ENCODE data around the gene CACNB4.

The CACNB4 gene

GRCh38 chr2:151845481-151845880 lies 253.4 kb downstream of the CACNB4 start:
- no peak overlapping the region for H4K91ac ChIP-seq (ENCODE audit: low read depth, low read length)
- no peaks in the 10 kb centered on the region for H3K9me3 ChIP-seq (ENCODE audit: insufficient read depth, low read depth, low read length)
- no peak overlapping the region for H2AK5ac ChIP-seq (ENCODE audit: low read length)
- no peak overlapping the region for H3K23ac ChIP-seq (ENCODE audit: low read length)
- H3K18ac ChIP-seq (ENCODE audit: low read length), result no peak overlapping the region
- H3K27me3 ChIP-seq (ENCODE audit: insufficient read depth, low read length), result no peaks in the 10 kb centered on the region
- no peak overlapping the region for H3K4ac ChIP-seq (ENCODE audit: low read depth, low read length)
- no peak overlapping the region for H3K14ac ChIP-seq (ENCODE audit: low read length)
- no peak overlapping the region for H3K4me2 ChIP-seq (ENCODE audit: low read length)
- no peak overlapping the region for H3K4me3 ChIP-seq (ENCODE audit: low read depth, low read length)
- DNase-seq, result no peak
- H4K8ac ChIP-seq (ENCODE audit: low read depth, low read length), result no peak overlapping the region
- H3K9ac ChIP-seq (ENCODE audit: low read length), result no peak overlapping the region
- peak overlapping the region; percentile 61 for H2BK12ac ChIP-seq (ENCODE audit: low read length)
- H2AFZ ChIP-seq (ENCODE audit: insufficient read depth, low read length, poor library complexity), result no peak overlapping the region
- WGBS (ENCODE audit: extremely low coverage, insufficient coverage, insufficient read length), result no CpG with 5 or more reads among the region's 4 CpGs
- H4K12ac ChIP-seq (ENCODE audit: low read depth, low read length), result no peak overlapping the region
- no peaks in the 10 kb centered on the region for H3K36me3 ChIP-seq (ENCODE audit: control insufficient read depth in 1 of 2, insufficient read depth in 2 of 2, low read length in 2 of 2)
- peaks cover 8 to 15% of the 10 kb centered on the region in 2 experiments for H3K4me1 ChIP-seq (ENCODE audit: control insufficient read depth in 1 of 2, insufficient read depth in 2 of 2, low read length in 2 of 2)
- no peaks in the 10 kb centered on the region for H3K79me2 ChIP-seq (ENCODE audit: control insufficient read depth, insufficient read depth, low read length, poor library complexity)
- no peak overlapping the region for H2BK120ac ChIP-seq (ENCODE audit: insufficient read depth, low read length, poor library complexity)
- H3K79me1 ChIP-seq (ENCODE audit: low read length), result peaks cover 7% of the 10 kb centered on the region
- no peak overlapping the region for H3K27ac ChIP-seq (ENCODE audit: low read depth, low read length)
- H2BK5ac ChIP-seq (ENCODE audit: low read depth, low read length, poor library complexity), result no peak overlapping the region

GRCh38 chr2:151844211-151844896 lies 254.5 kb downstream of the CACNB4 start:
- Histone ChIP-seq H2BK120ac (ENCODE audit: insufficient read depth, low read length, poor library complexity) (no peak overlapping the region), H3K4ac (ENCODE audit: low read depth, low read length) (no peak overlapping the region), H3K14ac (ENCODE audit: low read length) (no peak overlapping the region), H3K27ac (ENCODE audit: low read depth, low read length) (no peak overlapping the region), H3K79me2 (ENCODE audit: control insufficient read depth, insufficient read depth, low read length, poor library complexity) (no peaks in the 10 kb centered on the region), H4K8ac (ENCODE audit: low read depth, low read length) (no peak overlapping the region), H3K9me3 (ENCODE audit: insufficient read depth, low read depth, low read length) (no peaks in the 10 kb centered on the region), H3K79me1 (ENCODE audit: low read length) (peaks cover 7% of the 10 kb centered on the region), H3K9ac (ENCODE audit: low read length) (no peak overlapping the region), H3K27me3 (ENCODE audit: insufficient read depth, low read length) (no peaks in the 10 kb centered on the region), H3K4me1 (ENCODE audit: control insufficient read depth in 1 of 2, insufficient read depth in 2 of 2, low read length in 2 of 2) (peaks cover 8 to 15% of the 10 kb centered on the region in 2 experiments), H4K12ac (ENCODE audit: low read depth, low read length) (no peak overlapping the region), H3K4me3 (ENCODE audit: low read depth, low read length) (no peak overlapping the region), H3K18ac (ENCODE audit: low read length) (no peak overlapping the region), H3K23ac (ENCODE audit: low read length) (no peak overlapping the region), H2AK5ac (ENCODE audit: low read length) (no peak overlapping the region), H3K4me2 (ENCODE audit: low read length) (no peak overlapping the region), H3K36me3 (ENCODE audit: control insufficient read depth in 1 of 2, insufficient read depth in 2 of 2, low read length in 2 of 2) (no peaks in the 10 kb centered on the region), H2BK5ac (ENCODE audit: low read depth, low read length, poor library complexity) (peak overlapping the region; percentile 1), H4K91ac (ENCODE audit: low read depth, low read length) (no peak overlapping the region), H2BK12ac (ENCODE audit: low read length) (peak overlapping the region; percentile 21), H2AFZ (ENCODE audit: insufficient read depth, low read length, poor library complexity) (no peak overlapping the region)
- DNase-seq, result no peak
- WGBS (ENCODE audit: extremely low coverage, insufficient coverage, insufficient read length), result no CpG with 5 or more reads among the region's 6 CpGs

- Histone ChIP-seq H2AFZ (ENCODE audit: insufficient read depth, low read length, poor library complexity) (no peak overlapping the region), H4K91ac (ENCODE audit: low read depth, low read length) (peak overlapping the region; percentile 56), H3K36me3 (ENCODE audit: control insufficient read depth in 1 of 2, insufficient read depth in 2 of 2, low read length in 2 of 2) (no peaks in the 10 kb centered on the region), H2BK5ac (ENCODE audit: low read depth, low read length, poor library complexity) (peak overlapping the region; percentile 52), H3K23ac (ENCODE audit: low read length) (no peak overlapping the region), H3K9ac (ENCODE audit: low read length) (no peak overlapping the region), H3K14ac (ENCODE audit: low read length) (no peak overlapping the region), H4K8ac (ENCODE audit: low read depth, low read length) (no peak overlapping the region), H3K4ac (ENCODE audit: low read depth, low read length) (no peak overlapping the region), H3K4me2 (ENCODE audit: low read length) (peak overlapping the region; percentile 29), H3K9me3 (ENCODE audit: insufficient read depth, low read depth, low read length) (no peaks in the 10 kb centered on the region), H2AK5ac (ENCODE audit: low read length) (no peak overlapping the region), H2BK120ac (ENCODE audit: insufficient read depth, low read length, poor library complexity) (peak overlapping the region; percentile 43), H3K27ac (ENCODE audit: low read depth, low read length) (peak overlapping the region; percentile 91), H3K79me1 (ENCODE audit: low read length) (peaks cover 7% of the 10 kb centered on the region), H3K79me2 (ENCODE audit: control insufficient read depth, insufficient read depth, low read length, poor library complexity) (no peaks in the 10 kb centered on the region), H3K4me1 (ENCODE audit: control insufficient read depth in 1 of 2, insufficient read depth in 2 of 2, low read length in 2 of 2) (peaks cover 8 to 15% of the 10 kb centered on the region in 2 experiments), H3K4me3 (ENCODE audit: low read depth, low read length) (no peak overlapping the region), H3K27me3 (ENCODE audit: insufficient read depth, low read length) (no peaks in the 10 kb centered on the region), H4K12ac (ENCODE audit: low read depth, low read length) (no peak overlapping the region), H3K18ac (ENCODE audit: low read length) (no peak overlapping the region), H2BK12ac (ENCODE audit: low read length) (no peak overlapping the region)
- DNase-seq, result no peak
- WGBS (ENCODE audit: extremely low coverage, insufficient coverage, insufficient read length), result no CpG with 5 or more reads among the region's 1 CpG
Observed at GRCh38 chr2:151843691-151844061, 255.2 kb downstream of the CACNB4 start.

GRCh38 chr2:151842830-151843690 lies 255.8 kb downstream of the CACNB4 start:
- Histone ChIP-seq H2BK12ac (ENCODE audit: low read length) (no peak overlapping the region), H3K36me3 (ENCODE audit: control insufficient read depth in 1 of 2, insufficient read depth in 2 of 2, low read length in 2 of 2) (no peaks in the 10 kb centered on the region), H2BK120ac (ENCODE audit: insufficient read depth, low read length, poor library complexity) (peak overlapping the region; percentile 43), H3K27me3 (ENCODE audit: insufficient read depth, low read length) (no peaks in the 10 kb centered on the region), H3K9me3 (ENCODE audit: insufficient read depth, low read depth, low read length) (no peaks in the 10 kb centered on the region), H3K4ac (ENCODE audit: low read depth, low read length) (no peak overlapping the region), H4K91ac (ENCODE audit: low read depth, low read length) (peak overlapping the region; percentile 56), H3K18ac (ENCODE audit: low read length) (no peak overlapping the region), H2AK5ac (ENCODE audit: low read length) (no peak overlapping the region), H3K27ac (ENCODE audit: low read depth, low read length) (peak overlapping the region; percentile 91), H3K4me3 (ENCODE audit: low read depth, low read length) (no peak overlapping the region), H3K79me1 (ENCODE audit: low read length) (peaks cover 7% of the 10 kb centered on the region), H3K4me2 (ENCODE audit: low read length) (peak overlapping the region; percentile 29), H2AFZ (ENCODE audit: insufficient read depth, low read length, poor library complexity) (no peak overlapping the region), H4K8ac (ENCODE audit: low read depth, low read length) (peak overlapping the region; percentile 32), H4K12ac (ENCODE audit: low read depth, low read length) (no peak overlapping the region), H2BK5ac (ENCODE audit: low read depth, low read length, poor library complexity) (peak overlapping the region; percentile 52), H3K14ac (ENCODE audit: low read length) (no peak overlapping the region), H3K9ac (ENCODE audit: low read length) (no peak overlapping the region), H3K79me2 (ENCODE audit: control insufficient read depth, insufficient read depth, low read length, poor library complexity) (no peaks in the 10 kb centered on the region), H3K4me1 (ENCODE audit: control insufficient read depth in 1 of 2, insufficient read depth in 2 of 2, low read length in 2 of 2) (peaks cover 8 to 15% of the 10 kb centered on the region in 2 experiments), H3K23ac (ENCODE audit: low read length) (no peak overlapping the region)
- no CpG with 5 or more reads among the region's 8 CpGs for WGBS (ENCODE audit: extremely low coverage, insufficient coverage, insufficient read length)
- no peak for DNase-seq
